NCI-H345 treated with DMSO at 0.1 percent for 48 hours (cell line): ENCODE data around the gene FAM81B.

ENCODE experiments used
- DNase-seq: peaks from one replicate; lab custom pipeline; 2025; ENCODE audit not compliant: unreplicated experiment; lab: John Stamatoyannopoulos, UW

Gene FAM81B

GRCh38 chr5:95401626-95402025 is 10.5 kb downstream of the FAM81B start:
- DNase-seq: no peak

DNA sequence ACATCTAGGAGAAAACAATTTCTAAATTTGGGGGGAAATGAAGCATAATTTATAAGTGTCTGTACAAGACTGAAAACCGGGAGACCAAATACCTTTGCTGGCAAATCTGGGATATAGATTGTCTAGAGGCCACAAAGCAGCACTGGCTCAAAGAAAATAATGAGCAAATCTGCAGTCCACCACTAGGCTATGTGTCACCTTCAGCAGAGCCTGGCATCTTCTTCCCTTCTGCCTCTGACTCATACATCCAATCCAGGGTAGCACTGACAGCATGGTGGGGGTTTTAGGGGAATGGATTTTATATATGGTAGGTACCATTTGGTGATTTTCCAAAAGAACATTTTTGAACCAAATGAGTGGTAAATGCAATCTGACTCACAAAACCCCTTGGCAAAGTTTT is 12.8 kb downstream of the FAM81B start:
- no peak for DNase-seq

DNA sequence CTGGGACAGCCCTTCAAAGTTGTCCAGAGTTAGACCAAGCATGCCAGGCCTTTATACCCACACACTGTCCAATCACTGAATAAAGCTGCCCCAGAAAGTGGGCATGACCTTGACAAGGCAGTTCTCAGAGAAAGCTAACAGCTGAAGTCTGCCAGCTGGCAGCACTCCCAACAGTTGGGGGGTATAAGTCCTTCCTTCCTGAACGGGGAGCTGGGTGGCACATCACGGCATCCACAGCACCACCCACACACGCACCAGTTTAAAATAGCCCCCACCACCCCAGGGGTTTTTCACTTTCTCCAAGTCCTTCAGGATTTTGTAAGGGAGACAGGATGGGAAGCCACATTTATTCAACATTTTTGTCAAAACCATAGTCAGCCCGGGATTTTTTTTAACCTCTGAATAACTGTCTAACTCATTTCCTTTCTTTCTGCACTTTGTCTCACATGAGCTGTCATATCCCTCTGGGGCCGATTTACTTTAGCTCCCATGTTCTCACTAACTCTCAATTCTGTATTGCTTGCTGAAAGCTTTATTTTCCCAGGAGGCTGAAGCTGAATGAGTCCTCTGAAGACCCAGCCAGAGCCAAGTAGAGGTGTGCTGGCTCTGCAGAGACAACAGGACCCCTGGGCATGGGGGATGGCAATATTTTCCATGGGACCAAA is 15.4 kb downstream of the FAM81B start:
- DNase-seq: no peak

- DNase-seq: no peak
Measured at GRCh38 chr5:95410279-95410678, 19.1 kb downstream of the FAM81B start.

GRCh38 chr5:95411474-95411873 is 20.3 kb downstream of the FAM81B start:
- DNase-seq: no peak

- DNase-seq: no peak
Measured at GRCh38 chr5:95414451-95414850, 23.3 kb downstream of the FAM81B start.

DNA sequence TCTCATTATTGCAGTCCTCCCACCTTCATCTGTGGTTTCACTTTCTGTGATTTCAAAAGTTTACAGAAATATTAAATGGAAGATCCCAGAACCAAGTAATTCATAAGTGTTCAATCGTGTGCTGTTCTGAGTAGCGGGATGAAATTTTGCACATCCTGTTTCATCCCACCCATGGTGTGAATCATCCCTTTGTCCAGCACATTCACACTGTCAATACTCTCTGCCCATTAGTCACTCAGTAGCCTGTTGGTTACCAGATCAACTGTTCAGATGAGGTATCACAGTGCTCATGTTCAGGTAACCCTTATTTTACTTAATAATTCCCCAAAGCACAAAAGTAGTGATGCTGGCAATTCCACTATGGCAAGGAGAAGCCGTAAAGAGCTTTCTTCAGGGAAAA is 26.8 kb downstream of the FAM81B start:
- DNase-seq: no peak

GRCh38 chr5:95422838-95423237 is 31.7 kb downstream of the FAM81B start:
- no peak for DNase-seq

GRCh38 chr5:95424016-95424415 is 32.9 kb downstream of the FAM81B start:
- no peak for DNase-seq

DNA sequence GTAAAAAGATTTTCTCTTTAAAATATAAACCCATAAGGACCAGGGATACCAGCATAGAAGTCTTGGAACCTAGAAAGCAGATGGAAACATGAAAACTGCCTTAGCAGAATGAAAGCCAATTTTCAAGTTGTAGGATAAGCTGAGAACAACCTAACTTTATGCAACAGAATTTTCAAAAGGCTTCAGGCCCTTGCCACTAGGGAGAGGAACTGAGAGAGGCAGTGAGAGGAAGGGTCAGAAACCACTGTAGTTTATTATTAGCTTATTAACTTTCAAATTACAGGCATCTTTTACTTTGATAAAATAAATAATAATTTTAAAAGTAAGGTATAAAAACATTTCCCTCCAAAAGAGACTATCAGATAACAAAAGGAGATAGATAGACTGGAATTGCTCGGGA is 33.4 kb downstream of the FAM81B start:
- no peak for DNase-seq

DNA sequence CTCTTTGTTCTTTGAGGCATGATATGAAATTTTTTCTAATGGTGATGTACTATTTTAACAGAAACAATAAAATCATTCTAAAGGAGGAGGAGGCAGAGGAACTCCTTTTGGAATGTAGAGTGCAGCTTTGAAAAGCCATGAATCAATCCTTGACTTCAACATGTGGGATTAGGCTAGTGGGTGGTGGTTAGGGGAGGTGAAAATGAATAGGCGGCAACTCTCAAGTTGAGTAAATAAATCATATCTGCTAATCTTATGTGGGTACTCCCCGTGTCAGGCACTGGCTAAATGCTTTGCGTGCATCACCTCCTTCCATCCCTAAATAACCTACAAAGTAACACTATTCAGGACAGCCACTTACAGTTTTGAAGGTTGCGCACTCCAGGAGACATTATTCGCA is 35.1 kb downstream of the FAM81B start:
- DNase-seq: no peak

DNA sequence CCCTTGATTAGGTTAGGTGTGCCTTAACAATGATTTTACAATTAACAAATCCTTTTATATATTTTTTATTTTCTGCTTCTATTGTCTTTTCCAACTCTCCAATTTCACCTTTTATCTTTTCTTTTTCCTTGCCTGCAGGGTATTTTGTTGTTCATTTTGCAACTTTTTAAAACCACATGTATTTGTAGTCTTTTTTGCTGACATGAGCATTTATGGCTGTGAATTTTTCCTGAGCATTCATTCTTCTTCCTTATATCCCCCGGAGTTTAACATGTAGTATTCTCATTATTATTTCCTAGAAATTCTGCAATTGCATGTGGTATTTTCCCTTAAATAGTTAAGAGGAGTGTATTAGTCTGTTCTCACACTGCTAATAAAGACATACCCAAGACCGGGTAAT is 41.6 kb downstream of the FAM81B start:
- no peak for DNase-seq

- DNase-seq: no peak
Measured at GRCh38 chr5:95439801-95440493, 48.8 kb downstream of the FAM81B start.

DNA sequence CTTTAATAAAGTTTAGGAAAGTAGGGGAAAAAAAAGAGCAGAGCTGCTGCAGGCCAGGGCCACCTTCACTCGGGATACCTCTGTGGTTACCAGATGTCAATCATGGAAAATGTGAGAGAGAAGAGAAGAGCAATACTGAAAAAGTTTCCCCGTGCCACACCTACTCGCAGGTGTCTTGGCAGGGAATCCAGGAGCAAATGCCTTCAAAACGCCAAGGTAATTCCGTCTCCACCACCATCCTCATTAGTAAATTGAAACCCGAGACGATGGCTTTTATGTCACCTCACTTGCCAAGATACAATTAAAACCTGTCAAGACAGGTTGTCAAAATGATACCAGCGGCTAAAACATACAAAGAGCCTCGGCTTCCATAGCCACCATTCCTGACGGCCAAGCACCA is 49.7 kb downstream of the FAM81B start:
- DNase-seq: no peak

GRCh38 chr5:95441636-95442035 is 50.5 kb downstream of the FAM81B start:
- no peak for DNase-seq

GRCh38 chr5:95445442-95445841 is 54.3 kb downstream of the FAM81B start:
- DNase-seq: no peak

- no peak for DNase-seq
Measured at GRCh38 chr5:95445995-95446394, 54.8 kb downstream of the FAM81B start.

GRCh38 chr5:95446560-95447221 is 55.5 kb downstream of the FAM81B start:
- no peak for DNase-seq

- DNase-seq: no peak
Measured at GRCh38 chr5:95447961-95448360, 56.8 kb downstream of the FAM81B start.

DNA sequence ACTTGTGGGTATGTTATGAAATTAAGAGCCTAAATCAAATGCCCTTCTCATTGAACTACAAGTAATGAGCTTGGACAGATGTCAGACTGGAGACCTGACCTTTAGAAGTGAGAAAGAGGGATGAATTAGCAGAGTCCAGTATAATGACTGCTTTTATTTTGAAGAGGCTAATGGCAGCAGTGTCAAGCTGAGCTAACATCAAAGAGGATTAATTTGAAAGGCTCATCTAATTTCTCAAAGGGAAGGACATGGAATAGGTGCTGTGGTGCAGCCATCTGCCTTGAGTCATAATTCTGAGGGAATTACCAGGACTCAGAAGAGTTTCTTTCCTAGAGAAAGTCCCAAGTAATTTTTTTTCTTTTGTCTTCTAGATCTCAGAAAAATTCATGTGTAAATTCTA is 57.6 kb downstream of the FAM81B start:
- no peak for DNase-seq

GRCh38 chr5:95449460-95449859 is 58.3 kb downstream of the FAM81B start:
- DNase-seq: no peak

- DNase-seq: no peak
Measured at GRCh38 chr5:95454536-95454935, 63.4 kb downstream of the FAM81B start.
